ENCODE measurements around the gene GPC6.

Gene GPC6

GRCh38 chr13:93951951-93952350 is 725.3 kb downstream of the GPC6 start:
- no peak for DNase-seq

GRCh38 chr13:93953841-93954240 is 727.2 kb downstream of the GPC6 start:
- no peak for DNase-seq

- no peak for DNase-seq
Measured at GRCh38 chr13:93955904-93956303, 729.3 kb downstream of the GPC6 start.

GRCh38 chr13:93956426-93956825 is 729.8 kb downstream of the GPC6 start:
- DNase-seq: peak; percentile 67

GRCh38 chr13:93957371-93957770 is 730.8 kb downstream of the GPC6 start:
- DNase-seq: no peak

GRCh38 chr13:93959796-93960533 is 733.4 kb downstream of the GPC6 start:
- DNase-seq: no peak

GRCh38 chr13:93963266-93964145 is 736.9 kb downstream of the GPC6 start:
- peak; percentile 55 for DNase-seq

GRCh38 chr13:93964146-93964512 is 737.5 kb downstream of the GPC6 start:
- no peak for DNase-seq

GRCh38 chr13:93965587-93965986 is 739.0 kb downstream of the GPC6 start:
- no peak for DNase-seq

GRCh38 chr13:93966267-93966936 is 739.8 kb downstream of the GPC6 start:
- no peak for DNase-seq

- no peak for DNase-seq
Measured at GRCh38 chr13:93967286-93967685, 740.7 kb downstream of the GPC6 start.

- no peak for DNase-seq
Measured at GRCh38 chr13:93975242-93975641, 748.6 kb downstream of the GPC6 start.

GRCh38 chr13:93976528-93976927 is 749.9 kb downstream of the GPC6 start:
- no peak for DNase-seq

GRCh38 chr13:93977986-93978385 is 751.4 kb downstream of the GPC6 start:
- DNase-seq: no peak

- DNase-seq: no peak
Measured at GRCh38 chr13:93981426-93981977, 754.9 kb downstream of the GPC6 start.

- DNase-seq: no peak
Measured at GRCh38 chr13:93982179-93982918, 755.7 kb downstream of the GPC6 start.

GRCh38 chr13:93984052-93984451 is 757.4 kb downstream of the GPC6 start:
- DNase-seq: no peak

- no peak for DNase-seq
Measured at GRCh38 chr13:93984876-93985275, 758.3 kb downstream of the GPC6 start.

- no peak for DNase-seq
Measured at GRCh38 chr13:93987458-93987857, 760.9 kb downstream of the GPC6 start.

- no peak for DNase-seq
Measured at GRCh38 chr13:93991569-93991968, 765.0 kb downstream of the GPC6 start.

GRCh38 chr13:93996481-93996880 is 769.9 kb downstream of the GPC6 start:
- no peak for DNase-seq

- DNase-seq: no peak
Measured at GRCh38 chr13:94006296-94006695, 779.7 kb downstream of the GPC6 start.

- DNase-seq: no peak
Measured at GRCh38 chr13:94007072-94007471, 780.5 kb downstream of the GPC6 start.
